ENCODE data around the gene LCOR. TPM values are rescaled to one million over a fixed set of nuclear protein-coding genes. Genes with fewer than 3 reads are reported as not detected.
A peak's percentile ranks its signal among the peaks of the same experiment; 100 is the strongest.

Gene LCOR
- total and polyA plus RNA-seq, 2 of the 4 experiments (the other 2 are of a cell fraction) = 3.7 to 36.9 TPM

- peaks cover 4 to 18% of the 10 kb centered on the region in 2 experiments for H3K79me1 ChIP-seq (ENCODE audit: low read depth in 1 of 2, low read length in 2 of 2)
- H3K18ac ChIP-seq (ENCODE audit: low read depth, low read length) = no peak overlapping the region
- H3K4ac ChIP-seq (ENCODE audit: low read depth, low read length) = no peak overlapping the region
- BruUV-seq (replicated peaks) = no TSS peak
- no peak overlapping the region for H3K4me2 ChIP-seq (ENCODE audit: low read depth, low read length)
- H3K56ac ChIP-seq (ENCODE audit: extremely low read depth, insufficient read depth, low read length) = no peak overlapping the region
- no peak overlapping the region for H2BK20ac ChIP-seq (ENCODE audit: low read depth, low read length)
- peaks cover 7% of the 10 kb centered on the region for H3K9me1 ChIP-seq (ENCODE audit: insufficient read depth, low read length)
- ATAC-seq (ENCODE audit: low read depth) = peak; percentile 83
- H3K4me3 ChIP-seq (ENCODE audit: insufficient read depth, low read depth, low read length) = no peak overlapping the region
- peak overlapping the region in 1 of 2 experiments; percentile 14; a peak in 1 of 4 replicates for H4K8ac ChIP-seq (ENCODE audit: low read depth in 2 of 2, low read length in 2 of 2)
- intact Hi-C loops (cut with micrococcal nuclease) = no loop called here
- H2BK15ac ChIP-seq (ENCODE audit: low read depth, low read length) = no peak overlapping the region
- H3K27me3 ChIP-seq (ENCODE audit: control insufficient read depth, insufficient read depth, low read length) = no peaks in the 10 kb centered on the region
- no peaks in the 10 kb centered on the region for H3K9me3 ChIP-seq (ENCODE audit: control insufficient read depth, insufficient read depth, low read length)
- H3K27ac ChIP-seq (ENCODE audit: insufficient read depth, low read length) = no peak overlapping the region
- in situ Hi-C loops (cut with MboI; ENCODE audit: low sequenced_read_pairs) = no loop called here
- H2AK9ac ChIP-seq (replicated peaks; ENCODE audit: low read depth, low read length, poor library complexity) = no peak overlapping the region
- ChIA-PET POLR2A (ENCODE audit: unreplicated experiment) (no interaction called here), CTCF (no interaction called here)
- H3K36me3 ChIP-seq (ENCODE audit: control insufficient read depth, insufficient read depth, low read length) = no peaks in the 10 kb centered on the region
- H3K4me1 ChIP-seq (ENCODE audit: control insufficient read depth, insufficient read depth, low read length) = peaks cover 7% of the 10 kb centered on the region
- peaks cover 3% of the 10 kb centered on the region; the same call in 1 of the 2 replicates for H4K20me1 ChIP-seq (ENCODE audit: insufficient read depth, low read length)
- H3K14ac ChIP-seq (replicated peaks; ENCODE audit: low read depth, low read length) = no peak overlapping the region
- no peak overlapping the region for H4K5ac ChIP-seq (ENCODE audit: low read depth, low read length)
- H2AK5ac ChIP-seq (ENCODE audit: low read depth, low read length) = no peak overlapping the region
- H2BK120ac ChIP-seq (ENCODE audit: low read depth, low read length) = no peak overlapping the region
- H3K23ac ChIP-seq (ENCODE audit: low read depth, low read length) = no peak overlapping the region
- dilution Hi-C loops (cut with HindIII; ENCODE audit: low sequenced_read_pairs, unreplicated experiment) = no loop called here
- no peak overlapping the region for H4K91ac ChIP-seq (ENCODE audit: insufficient read depth, low read depth, low read length)
- TF ChIP-seq ELK1 (IDR thresholded peaks at IDR 0.05; ENCODE audit: borderline replicate concordance, low read depth, low read length) (no peak), SMC3 (IDR thresholded peaks at IDR 0.05; ENCODE audit: low read depth, low read length) (no peak), CHD1 (IDR thresholded peaks at IDR 0.05; ENCODE audit: low read depth, low read length) (no peak), MAFK (IDR thresholded peaks at IDR 0.05; ENCODE audit: low read depth, low read length) (no peak), BHLHE40 (IDR thresholded peaks at IDR 0.05; ENCODE audit: low read depth, low read length) (no peak), MXI1 (IDR thresholded peaks at IDR 0.05; ENCODE audit: borderline replicate concordance, low read depth, low read length) (no peak), RAD21 (IDR thresholded peaks at IDR 0.05; ENCODE audit: low read length) (no peak), RCOR1 (IDR thresholded peaks at IDR 0.05; ENCODE audit: insufficient replicate concordance, low read length) (no peak), CEBPB (IDR thresholded peaks at IDR 0.05; ENCODE audit: low read depth, low read length) (no peak)
- H2BK5ac ChIP-seq (ENCODE audit: low read depth, low read length, poor library complexity, severe bottlenecking) = peak overlapping the region; percentile 34
- DNase-seq = peak; percentile 54
- no peak overlapping the region for H2AFZ ChIP-seq (replicated peaks; ENCODE audit: low read length, poor library complexity)
- no peak overlapping the region for H3K9ac ChIP-seq (ENCODE audit: low read depth, low read length)
Observed at GRCh38 chr10:96967847-96968246, 135.7 kb downstream of the LCOR start.

Measured in IMR-90 (cell line).